Raji (cell line): ENCODE measurements around the gene EYA2.

Experiments
- POLR2A ChIP-seq: IDR thresholded peaks from 2 replicates; pipeline ENCODE4 v1.6.1; 2011; ENCODE audit warnings: low read depth, low read length, control low read depth; ENCODE audit not compliant: insufficient read depth

EYA2 gene

DNA sequence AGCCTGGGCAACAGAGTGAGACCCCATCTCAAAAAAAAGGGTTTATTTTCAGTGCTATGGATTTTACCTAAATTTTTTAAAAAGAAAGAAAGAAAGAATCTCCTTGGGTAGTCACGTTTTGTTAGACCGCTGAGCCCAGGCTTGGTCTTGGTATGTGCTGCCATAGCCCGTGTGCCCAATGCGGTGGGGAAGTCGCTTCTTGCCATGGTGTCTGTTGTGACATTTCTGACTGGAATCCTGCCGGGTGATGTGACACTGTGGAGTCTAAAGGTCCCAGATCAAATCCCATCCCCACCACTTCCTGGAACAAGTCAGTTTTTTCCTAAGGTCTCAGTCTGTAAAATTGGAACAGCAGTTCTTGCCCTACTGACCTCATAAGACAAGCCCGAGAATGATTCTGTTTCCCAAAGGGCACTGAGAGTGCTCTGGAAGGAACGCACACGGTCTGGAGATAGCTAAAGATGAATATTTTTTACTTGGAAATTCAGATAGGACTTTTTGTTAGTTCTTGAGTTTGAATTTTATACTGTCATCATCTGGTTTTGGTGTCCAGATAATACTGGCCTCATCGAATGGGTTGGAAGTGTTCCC is 225.8 kb downstream of the EYA2 start:
- no peak for TF ChIP-seq POLR2A

DNA sequence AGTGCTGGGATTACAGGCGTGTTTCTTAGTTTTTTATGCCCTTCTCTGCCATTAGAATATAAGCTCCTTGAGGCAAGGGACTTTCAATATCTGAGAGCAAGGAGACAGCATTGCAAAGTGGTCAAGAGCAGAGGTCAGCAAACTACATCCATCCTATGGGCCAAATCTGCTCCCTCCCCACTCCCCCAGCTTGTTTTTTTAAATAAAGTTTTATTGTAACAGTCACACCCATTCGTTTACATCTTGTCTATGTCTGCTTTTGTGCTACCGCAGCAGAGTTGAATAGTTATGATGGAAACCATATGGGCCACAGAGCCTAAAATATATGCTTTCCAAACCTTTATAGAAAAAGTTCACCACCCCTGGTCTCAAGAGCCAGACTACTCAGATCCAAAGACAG is 227.9 kb downstream of the EYA2 start:
- no peak for TF ChIP-seq POLR2A

DNA sequence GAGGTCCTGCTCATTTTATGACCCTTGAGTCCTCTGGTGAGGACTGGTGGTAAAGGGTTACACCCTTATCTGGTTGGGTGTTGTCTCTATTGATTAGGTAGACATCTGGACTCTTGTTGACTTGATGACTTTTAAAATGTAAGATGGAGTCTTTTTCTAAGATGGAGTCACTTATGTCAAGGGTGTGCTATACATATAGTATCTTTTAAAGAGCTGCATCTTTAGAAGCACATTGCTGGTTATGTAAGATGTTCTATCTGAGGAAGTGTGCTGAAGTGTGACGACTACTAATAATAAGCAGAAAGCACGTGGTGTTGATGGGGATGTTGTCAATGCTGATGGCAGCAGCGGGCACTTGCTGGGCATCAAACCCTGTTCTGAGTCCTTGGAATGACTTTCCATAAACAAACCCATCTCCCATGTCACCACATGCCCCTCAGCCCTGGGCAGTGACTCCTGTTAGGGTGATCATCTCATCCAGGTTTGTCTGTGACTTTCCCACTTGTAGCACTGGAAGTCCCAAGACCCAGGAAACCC is 229.6 kb downstream of the EYA2 start:
- TF ChIP-seq POLR2A = no peak

DNA sequence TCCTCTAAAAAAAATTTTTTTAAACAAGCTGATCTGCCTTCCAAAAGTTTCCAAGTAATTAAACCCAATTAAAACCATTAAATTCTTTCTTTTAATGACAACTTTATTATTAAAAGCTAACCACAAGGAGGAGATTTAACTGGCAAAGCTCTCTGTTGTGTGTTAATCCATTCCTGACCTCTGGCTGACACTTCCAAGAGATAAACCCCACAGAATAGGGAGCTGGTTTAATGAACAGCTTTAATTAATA is 230.8 kb downstream of the EYA2 start:
- no peak for TF ChIP-seq POLR2A

DNA sequence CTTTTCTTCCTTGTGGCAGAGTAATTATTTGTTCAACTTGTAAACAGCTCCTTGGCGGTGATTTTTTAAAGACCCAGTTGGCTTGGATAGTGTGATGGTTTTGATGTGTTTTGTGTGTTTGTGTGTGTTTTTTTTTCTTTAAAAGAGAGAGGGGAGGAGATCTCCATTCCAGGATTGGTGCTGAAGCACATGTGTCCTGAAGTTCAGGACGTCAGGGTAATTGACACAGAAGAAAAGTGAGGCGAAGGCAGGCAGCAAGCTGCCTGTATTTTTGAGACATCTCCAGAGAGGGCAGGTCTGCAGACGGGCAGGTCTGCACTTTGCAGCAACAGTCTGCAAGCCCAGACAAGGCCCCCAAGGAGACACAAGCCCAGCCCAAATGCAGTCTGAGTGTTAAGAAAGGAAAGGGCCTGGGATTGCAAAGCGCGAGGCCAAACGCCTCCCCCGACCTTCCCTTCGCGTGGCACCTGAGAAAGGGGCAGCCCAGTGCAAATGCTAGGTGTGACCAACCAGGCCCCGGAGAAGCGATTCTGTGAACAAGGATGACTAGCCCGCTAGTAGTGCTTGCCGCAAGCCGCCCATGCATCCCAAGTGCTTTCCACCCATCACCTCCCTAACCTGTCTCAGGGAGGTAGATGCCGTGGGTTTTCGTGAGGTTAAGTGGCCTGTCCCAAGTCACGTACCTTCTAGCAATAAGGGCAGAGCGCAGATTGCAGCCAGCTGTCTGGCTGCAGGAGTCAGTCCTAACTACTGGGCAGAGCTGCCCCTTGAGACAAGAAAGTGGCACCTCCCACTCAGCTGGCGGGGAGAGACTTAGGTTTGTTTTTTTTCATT is 231.3 kb downstream of the EYA2 start:
- no peak for TF ChIP-seq POLR2A

DNA sequence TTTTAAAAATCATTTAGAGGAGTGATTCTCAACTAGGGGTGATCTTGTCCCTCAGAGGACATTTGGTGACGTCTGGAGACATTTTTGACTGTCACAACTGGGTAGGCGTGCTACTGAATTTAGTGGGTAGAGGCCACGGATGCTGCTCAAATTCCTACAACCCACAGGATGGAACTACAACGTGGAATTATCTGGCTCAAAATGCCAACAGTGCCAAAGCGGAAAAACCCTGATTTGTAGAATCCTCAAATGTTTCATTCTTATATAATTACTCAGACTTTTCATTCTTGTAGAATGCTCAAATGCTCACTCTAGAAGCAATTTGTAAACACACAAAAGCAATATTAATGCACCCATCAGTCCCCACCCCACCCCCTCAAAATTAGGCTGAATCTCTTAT is 232.1 kb downstream of the EYA2 start:
- no peak for TF ChIP-seq POLR2A

DNA sequence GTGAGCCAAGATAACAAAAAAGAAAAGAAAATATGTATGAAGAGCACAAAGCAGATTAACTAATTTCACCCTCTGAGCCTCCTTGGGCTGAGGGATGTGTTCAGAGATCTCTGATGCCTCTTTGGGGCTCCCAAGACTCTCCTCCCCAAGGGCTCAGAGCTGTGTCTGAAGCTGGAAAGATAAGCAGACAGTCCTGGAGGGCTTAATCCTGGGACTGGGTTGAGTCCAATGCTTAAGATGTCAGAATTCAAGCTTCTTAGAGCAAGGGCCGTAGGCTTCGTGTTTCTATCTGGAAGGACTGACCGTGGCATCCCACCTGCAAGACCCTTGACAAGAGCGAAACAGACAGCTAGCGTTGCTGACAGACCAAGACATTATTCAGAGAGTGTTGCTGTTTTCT is 232.9 kb downstream of the EYA2 start:
- TF ChIP-seq POLR2A = no peak

DNA sequence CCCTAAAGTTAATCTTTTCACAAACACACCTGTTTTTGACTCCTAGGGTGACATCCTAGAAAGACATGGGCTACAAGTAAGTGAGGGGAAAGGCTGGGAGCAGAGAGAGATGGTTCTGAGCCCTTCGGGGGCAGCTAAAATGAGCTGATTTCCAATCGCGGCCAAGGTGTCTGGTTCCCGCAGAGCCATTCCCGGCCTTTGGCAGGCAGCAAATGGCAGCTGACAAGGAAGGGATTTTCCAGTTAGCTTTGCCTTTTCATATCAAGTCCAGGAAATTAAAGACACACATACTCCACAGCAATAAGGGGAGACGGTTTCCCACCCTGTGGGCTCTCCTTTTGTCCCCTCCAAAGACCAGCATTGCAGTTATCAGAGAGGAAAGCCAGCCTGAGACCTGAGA is 233.4 kb downstream of the EYA2 start:
- TF ChIP-seq POLR2A = no peak

DNA sequence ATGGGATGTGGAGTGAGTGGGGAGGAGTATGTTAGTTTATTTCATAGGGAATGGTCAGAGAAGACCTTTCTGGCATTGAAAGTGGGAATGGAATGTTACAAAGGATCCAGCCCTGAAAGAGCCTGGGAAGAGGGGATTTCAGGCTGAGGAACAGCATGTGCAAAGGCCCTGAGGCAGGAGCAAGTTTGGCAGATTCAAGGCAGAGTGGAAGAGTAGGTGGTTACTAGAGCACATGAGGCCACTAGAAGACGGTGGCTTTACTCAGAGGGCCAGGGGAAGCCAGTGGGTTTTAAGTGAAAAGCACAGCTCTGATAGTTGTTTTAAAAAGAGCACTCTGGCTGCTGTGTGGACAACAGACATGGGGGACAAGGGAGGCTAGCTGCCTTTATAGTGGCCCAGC is 234.7 kb downstream of the EYA2 start:
- no peak for TF ChIP-seq POLR2A

DNA sequence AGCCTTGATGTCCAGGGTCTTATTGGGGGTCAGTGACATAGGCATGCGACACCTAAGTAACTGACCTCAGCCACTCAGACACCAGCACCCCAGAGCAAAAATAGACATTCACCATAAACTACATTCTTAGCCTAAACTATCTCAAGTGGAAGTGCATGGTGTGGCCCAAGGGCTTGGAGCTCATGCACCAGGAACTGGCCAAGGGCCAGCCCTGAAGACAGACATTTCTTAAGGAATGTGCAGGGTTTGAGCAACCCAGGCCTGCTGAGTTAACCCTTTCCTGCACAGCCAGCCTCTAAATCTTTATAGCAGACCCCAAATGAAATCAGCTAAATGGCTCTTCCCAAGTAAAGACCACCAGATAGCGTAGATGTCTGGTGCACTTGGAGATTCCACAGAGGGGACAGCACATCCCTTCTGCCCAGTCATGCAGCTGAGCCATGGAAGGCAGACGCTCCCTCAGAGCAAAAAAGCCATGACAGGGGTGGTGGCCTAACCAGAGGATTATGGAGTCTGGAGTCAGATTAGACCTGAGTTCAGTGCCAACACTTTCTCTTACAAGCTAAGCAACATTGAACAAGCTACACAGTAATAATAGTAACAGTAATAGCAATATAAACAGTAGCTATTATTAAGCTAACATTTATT is 239.3 kb downstream of the EYA2 start:
- no peak for TF ChIP-seq POLR2A

DNA sequence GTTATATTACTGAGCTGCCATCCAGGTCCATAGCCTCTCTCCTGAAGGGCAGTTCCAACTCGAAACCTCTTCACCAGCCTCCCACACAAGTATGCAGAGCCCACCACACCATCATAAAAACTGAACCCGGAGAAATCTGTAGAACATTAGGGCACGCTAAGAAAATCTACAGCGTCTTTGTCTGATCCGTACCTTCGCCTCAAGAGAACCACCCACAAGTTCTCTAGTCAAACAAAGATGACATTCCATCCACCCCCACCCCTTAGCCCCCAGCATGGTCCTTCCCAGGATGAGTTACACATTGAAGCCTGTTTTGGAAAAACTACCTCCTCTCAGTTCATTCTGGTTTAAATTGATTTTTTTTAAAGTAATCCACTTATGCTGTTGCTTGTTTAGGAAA is 242.1 kb downstream of the EYA2 start:
- no peak for TF ChIP-seq POLR2A

DNA sequence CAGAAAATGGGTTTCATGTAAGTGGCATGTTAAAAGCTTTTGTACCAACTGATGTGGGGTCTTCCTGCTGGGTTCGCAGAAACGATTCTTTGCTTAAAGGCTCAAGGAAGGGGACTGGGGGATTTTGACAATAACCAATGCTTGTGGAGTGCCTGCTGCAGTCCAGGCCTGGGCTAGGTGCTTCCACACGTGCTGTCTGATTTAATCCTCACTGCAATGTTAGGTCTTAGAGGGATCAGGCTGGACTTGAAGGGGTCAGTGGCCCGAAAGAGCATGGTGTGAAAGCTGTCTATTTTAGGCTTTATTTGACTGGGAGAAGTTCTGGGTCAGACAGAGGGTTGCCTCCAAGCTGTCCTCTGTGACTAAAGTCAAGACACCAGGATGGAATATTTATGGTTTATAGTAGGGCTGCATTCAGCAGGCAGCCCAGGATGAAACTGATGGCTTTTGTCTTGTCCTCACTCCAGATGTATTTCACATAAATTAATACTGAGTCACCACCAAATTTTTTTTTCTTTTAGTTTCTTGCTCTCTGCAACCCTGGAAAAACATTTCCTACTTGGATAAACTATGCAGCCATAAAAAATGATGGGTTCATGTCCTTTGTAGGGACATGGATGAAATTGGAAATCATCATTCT is 242.7 kb downstream of the EYA2 start:
- TF ChIP-seq POLR2A = no peak

DNA sequence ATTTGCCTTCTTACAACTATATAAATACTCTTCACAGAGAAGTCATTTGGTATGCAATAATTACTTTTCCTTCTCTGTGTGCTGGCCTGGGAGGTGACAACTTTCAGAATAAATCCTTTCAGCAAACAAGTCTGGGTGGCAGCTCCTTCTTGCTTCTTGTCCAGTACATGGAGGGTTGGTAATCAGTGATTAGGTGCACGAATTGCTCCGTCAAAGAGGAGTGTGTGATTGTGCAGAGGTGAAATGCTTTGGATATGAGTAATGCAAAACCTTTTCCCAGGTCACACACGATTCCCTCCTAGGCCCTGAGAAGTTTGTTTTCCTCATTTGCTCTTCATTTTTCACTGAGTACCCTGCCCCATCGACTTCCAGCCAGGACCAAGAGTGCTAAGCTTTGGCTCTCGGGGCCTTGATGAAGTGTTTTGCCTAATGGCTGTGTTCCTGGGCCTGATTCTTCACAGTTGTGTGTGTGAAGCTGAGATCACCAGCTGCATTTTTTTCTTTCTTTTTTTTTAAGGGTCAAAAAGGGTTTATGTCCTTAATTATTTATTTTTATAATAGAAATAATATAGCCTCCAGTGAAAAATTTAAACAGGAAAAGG is 245.4 kb downstream of the EYA2 start:
- no peak for TF ChIP-seq POLR2A

DNA sequence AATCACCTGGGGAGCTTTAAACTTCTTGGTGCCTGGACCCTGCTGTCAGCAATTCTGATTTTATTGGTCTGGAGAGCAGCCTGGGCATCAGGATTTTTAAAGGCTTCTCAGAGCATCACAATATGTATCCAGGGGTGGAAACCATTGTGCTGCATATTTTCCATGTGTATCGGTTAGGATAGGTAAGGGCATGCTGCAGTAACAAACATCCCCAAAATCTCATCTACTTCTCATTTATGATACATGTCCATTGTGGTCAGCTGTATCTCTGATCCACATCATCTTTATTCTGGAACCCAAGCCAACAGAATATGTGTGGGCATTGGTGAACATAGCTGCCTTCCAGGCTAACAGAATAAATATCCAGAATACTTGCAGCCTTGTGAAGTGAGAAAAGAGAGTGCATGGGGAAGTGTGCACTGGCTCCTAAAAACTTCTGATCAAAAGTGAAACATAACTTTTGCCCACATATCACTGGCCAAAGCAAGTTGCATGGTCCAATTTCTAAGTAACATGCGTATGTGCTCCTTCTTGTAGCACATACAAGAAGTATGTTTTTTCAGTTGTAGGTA is 246.8 kb downstream of the EYA2 start:
- no peak for TF ChIP-seq POLR2A
